AML-193 (cell line): ENCODE measurements around the gene RAI1.

Experiments
- DNase-seq, 2 experiments: peaks; one replicate each; lab custom pipeline; 2025; lab: John Stamatoyannopoulos, UW

The RAI1 gene

DNA sequence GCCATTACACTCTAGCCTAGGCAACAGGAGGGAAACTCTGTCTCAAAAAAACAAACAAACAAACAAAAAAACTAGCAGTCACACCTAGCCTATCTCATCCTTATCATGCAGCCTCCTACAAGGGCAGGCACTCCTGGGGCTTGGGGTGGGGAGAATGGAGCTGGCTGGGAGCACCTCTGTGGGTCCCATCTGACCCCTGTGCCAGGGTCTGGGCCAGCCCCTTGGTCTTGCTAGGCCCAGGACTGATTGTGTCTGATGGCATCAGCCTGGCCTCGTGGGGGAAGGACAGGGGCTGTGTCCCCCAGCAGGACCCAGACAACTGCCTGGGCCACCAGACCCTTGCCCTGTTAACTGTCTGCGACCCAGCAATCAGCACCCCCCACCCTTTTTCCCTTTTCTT lies 105.7 kb downstream of the RAI1 start:
- DNase-seq: no peak

- no peak for DNase-seq
Measured at GRCh38 chr17:17787568-17787967, 106.3 kb downstream of the RAI1 start.

DNA sequence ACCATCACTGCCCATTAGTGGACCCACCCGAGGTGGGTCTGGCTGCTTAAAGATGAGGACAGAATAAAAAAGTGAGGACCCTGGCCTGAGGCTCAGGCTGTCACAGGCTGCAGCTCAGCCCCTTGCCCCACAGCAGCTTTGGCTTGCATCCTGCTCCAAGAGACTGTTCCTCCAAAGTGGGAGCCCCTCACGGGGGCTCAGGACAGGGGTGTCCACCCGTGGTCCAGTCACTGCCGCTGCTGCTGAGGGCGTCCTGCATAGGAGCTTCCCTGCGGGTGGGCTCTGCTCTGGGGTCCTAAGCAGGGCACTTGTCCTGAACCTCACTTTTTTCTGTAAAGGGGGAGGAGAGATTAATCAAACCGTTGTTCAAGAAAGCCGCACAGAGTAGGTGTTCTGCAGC lies 107.7 kb downstream of the RAI1 start:
- DNase-seq: no peak

- no peak for DNase-seq
Measured at GRCh38 chr17:17789410-17789809, 108.2 kb downstream of the RAI1 start.

DNA sequence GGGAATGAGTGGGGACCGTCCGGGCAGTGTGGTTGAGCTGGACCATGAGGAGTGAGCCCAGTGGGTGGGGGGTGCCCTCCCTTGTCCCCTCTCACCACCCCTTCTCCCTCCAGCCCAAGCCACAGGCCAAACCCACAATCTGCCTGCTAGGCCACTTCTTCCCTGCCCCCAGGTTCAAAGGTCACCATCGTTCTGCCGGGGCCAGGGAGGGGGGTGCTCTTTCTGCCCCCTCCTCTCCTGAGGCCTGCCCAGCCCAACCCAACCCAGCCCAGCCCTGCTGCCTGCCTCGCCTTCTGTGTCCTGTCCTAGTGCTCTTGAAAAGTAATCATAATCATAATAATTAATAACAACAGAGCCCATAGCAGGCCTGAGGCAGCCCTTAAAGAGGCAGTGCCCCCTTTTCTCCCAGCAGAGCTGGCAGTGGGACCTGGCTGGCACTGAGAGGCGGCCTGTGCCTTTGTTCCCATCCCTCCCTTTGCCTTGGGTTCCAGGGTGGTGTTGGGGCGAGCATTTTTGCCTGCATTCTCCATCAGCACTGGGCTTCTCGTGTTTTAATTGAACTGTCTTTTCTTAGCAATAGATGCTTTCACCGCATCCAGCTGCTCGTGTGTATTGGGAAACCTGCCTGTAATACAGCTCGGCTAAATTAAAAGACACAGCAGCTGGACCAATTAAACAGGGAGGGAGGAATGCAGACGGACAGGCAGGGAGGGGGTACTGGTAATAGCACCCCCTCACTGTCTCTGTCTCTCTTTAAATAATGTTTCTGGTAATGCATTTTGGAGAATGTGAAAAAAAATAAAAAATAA lies 108.8 kb downstream of the RAI1 start:
- DNase-seq: no peak

DNA sequence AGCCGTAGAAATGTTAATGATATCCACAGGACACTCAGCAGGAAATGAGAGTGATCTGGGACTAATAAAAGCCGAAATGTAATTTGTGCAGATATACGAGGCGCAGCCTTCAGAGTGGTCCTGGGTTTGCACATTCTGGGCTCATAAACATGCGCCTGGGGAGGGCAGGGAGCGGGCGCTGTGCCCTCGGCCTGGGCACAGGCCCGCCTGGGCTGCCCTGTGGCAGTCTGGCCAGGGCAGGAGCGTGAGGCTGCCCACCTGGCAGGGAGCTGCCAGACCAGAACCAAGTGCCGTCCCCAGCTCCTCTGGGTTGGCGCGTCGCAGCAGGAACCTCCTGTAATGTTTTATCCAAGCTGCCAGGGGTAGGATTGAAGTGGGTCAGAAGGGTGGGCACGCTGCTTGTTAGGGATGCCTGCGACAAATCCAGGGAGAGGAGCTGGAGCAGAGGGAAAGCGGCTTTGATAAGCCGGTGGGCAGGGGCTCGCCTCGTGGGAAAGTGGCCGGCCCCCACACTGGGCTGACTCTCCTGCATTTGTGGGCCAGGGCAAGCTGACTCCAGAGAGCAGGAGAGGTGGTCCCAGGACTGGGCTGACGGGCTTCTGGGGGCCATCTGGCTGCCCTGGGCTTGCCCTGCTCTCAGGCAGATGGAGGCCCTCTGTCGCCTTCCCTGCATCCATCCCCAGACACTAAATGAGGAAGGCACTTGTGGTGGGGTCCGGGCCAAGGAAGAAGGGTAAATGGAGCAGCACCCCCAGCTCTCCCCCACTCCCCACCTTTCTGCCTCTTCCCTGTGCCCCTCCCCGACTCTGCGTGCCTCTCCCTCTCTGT lies 109.6 kb downstream of the RAI1 start:
- DNase-seq: no peak

- DNase-seq: no peak
Measured at GRCh38 chr17:17792037-17792550, 110.8 kb downstream of the RAI1 start.

DNA sequence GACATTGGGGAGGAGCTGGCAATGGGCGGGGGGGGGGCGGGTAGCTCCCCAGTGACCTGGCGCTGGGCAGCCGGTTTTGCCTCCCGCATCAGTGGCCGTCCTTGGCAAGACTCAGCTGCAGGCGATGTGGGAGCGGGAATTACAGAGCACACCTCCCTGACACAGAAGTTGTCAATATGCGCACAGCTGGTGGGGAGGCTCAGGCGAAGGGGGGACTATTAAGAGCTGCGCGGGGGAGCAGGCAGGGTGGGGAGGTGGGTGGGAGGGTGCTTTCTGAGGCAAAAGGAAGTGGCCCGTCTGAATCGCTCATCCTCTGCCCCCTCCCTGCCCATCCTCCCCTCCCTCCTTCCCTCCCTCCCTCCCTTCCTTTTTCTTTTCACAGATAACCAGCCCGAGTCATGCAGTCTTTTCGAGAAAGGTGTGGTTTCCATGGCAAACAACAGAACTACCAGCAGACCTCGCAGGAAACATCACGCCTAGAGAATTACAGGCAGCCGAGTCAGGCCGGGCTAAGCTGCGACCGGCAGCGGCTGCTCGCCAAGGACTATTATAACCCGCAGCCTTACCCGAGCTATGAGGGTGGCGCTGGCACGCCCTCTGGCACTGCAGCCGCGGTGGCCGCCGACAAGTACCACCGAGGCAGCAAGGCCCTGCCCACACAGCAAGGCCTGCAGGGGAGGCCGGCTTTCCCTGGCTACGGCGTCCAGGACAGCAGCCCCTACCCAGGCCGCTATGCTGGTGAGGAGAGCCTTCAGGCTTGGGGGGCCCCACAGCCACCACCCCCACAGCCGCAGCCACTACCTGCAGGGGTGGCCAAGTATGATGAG lies 111.5 kb downstream of the RAI1 start:
- DNase-seq: no peak

DNA sequence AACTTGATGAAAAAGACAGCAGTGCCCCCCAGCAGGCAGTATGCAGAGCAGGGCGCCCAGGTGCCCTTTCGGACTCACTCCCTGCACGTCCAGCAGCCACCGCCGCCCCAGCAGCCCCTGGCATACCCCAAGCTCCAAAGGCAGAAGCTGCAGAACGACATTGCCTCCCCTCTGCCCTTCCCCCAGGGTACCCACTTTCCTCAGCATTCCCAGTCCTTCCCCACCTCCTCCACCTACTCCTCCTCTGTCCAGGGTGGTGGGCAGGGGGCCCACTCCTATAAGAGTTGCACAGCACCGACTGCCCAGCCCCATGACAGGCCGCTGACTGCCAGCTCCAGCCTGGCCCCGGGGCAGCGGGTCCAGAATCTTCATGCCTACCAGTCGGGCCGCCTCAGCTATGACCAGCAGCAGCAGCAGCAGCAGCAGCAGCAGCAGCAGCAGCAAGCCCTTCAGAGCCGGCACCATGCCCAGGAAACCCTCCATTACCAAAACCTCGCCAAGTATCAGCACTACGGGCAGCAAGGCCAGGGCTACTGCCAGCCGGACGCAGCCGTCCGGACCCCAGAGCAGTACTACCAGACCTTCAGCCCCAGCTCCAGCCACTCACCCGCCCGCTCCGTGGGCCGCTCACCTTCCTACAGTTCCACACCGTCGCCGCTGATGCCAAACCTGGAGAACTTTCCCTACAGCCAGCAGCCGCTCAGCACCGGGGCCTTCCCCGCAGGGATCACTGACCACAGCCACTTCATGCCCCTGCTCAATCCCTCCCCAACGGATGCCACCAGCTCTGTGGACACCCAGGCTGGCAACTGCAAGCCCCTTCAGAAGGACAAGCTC lies 112.3 kb downstream of the RAI1 start:
- DNase-seq: no peak

DNA sequence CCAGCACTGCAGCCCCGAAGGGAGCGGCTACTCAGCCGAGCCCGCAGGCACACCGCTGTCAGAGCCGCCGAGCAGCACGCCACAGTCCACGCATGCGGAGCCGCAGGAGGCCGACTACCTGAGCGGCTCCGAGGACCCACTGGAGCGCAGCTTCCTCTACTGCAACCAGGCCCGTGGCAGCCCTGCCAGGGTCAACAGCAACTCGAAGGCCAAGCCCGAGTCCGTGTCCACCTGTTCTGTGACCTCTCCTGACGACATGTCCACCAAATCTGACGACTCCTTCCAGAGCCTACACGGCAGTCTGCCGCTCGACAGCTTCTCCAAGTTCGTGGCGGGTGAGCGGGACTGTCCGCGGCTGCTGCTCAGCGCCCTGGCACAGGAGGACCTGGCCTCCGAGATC lies 113.1 kb downstream of the RAI1 start:
- DNase-seq: no peak

DNA sequence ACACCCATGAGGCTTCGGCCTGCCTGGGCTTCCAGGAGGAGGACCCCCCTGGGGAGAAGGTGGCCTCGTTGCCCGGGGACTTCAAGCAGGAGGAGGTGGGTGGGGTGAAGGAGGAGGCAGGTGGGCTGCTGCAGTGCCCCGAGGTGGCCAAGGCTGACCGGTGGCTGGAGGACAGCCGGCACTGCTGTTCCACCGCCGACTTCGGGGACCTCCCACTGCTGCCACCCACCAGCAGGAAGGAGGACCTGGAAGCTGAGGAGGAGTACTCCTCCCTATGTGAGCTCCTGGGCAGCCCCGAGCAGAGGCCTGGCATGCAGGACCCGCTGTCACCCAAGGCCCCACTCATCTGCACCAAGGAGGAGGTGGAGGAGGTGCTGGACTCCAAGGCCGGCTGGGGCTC lies 114.0 kb downstream of the RAI1 start:
- DNase-seq: no peak

DNA sequence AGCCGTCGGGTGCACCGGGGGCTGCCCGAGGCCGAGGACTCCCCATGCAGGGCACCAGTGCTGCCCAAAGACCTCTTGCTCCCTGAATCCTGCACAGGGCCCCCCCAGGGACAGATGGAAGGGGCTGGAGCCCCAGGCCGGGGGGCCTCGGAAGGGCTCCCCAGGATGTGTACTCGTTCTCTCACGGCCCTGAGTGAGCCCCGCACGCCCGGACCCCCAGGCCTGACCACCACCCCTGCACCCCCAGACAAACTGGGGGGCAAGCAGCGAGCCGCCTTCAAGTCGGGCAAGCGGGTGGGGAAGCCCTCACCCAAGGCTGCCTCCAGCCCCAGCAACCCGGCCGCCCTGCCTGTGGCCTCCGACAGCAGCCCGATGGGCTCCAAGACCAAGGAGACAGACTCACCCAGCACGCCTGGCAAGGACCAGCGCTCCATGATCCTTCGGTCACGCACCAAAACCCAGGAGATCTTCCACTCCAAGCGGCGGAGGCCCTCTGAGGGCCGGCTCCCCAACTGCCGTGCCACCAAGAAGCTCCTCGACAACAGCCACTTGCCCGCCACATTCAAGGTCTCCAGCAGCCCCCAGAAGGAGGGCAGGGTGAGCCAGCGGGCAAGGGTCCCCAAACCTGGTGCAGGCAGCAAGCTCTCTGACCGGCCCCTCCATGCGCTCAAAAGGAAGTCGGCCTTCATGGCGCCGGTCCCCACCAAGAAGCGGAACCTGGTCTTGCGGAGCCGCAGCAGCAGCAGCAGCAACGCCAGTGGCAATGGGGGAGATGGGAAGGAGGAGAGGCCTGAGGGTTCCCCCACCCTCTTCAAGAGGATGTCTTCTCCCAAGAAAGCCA lies 114.9 kb downstream of the RAI1 start:
- no peak for DNase-seq

- no peak for DNase-seq
Measured at GRCh38 chr17:17796787-17797061, 115.5 kb downstream of the RAI1 start.

DNA sequence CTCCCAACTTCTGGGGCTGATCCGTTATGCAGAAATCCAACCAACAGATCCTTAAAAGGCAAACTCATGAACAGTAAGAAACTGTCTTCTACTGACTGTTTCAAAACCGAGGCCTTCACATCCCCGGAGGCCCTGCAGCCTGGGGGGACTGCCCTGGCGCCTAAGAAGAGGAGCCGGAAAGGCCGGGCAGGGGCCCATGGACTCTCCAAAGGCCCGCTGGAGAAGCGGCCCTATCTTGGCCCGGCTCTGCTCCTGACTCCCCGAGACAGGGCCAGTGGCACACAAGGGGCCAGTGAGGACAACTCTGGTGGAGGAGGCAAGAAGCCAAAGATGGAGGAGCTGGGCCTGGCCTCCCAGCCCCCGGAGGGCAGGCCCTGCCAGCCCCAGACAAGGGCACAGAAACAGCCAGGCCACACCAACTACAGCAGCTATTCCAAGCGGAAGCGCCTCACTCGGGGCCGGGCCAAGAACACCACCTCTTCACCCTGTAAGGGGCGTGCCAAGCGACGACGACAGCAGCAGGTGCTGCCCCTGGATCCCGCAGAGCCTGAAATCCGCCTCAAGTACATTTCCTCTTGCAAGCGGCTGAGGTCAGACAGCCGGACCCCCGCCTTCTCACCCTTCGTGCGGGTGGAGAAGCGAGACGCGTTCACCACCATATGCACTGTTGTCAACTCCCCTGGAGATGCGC lies 116.0 kb downstream of the RAI1 start:
- DNase-seq: no peak

DNA sequence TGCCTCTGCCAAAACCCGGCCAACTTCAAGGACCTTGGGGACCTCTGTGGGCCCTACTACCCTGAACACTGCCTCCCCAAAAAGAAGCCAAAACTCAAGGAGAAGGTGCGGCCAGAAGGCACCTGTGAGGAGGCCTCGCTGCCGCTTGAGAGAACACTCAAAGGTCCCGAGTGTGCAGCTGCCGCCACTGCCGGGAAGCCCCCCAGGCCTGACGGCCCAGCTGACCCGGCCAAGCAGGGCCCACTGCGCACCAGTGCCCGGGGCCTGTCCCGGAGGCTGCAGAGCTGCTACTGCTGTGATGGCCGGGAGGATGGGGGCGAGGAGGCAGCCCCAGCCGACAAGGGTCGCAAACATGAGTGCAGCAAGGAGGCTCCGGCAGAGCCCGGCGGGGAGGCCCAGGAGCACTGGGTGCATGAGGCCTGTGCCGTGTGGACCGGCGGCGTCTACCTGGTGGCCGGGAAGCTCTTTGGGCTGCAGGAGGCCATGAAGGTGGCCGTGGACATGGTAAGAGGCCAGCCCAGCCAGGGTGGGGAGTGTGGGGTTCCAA lies 116.8 kb downstream of the RAI1 start:
- DNase-seq: no peak

- no peak for DNase-seq
Measured at GRCh38 chr17:17798573-17799255, 117.5 kb downstream of the RAI1 start.

- DNase-seq: no peak
Measured at GRCh38 chr17:17800504-17801021, 119.3 kb downstream of the RAI1 start.

DNA sequence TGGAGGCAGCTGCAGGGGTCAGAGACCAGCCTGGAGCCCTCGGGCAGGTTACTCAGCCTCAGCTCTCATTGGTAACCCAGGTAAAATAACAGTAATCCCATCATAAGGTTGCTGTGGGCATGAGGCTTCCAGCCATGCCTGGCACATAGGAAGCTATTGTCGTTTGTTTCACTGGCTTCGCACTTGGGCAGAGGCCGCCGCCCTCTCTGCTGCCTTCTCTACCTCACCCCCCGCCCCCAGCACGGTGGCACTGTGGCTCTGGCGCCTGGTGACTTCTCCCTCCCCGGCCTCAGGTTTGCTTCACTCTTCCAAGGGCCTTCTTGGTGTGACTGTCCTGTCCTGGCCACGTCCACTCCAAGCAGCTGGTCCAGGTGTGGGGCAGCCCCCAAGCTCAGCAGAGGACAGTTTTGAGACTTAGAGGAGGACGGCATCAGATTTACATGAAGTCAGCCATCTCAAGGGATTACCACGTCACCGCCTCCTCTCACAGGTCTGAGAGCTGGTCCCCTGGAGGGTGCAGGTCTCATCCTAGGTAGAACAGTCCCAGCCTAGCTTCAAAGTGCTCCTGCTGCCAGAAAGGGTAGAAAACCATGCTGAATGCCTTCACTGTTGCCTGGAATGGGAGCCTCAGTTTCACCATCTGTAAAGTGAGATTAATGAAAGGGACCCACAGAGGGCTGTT lies 120.7 kb downstream of the RAI1 start:
- DNase-seq: no peak
